ENCODE data around the gene CBX2.

Gene CBX2

DNA sequence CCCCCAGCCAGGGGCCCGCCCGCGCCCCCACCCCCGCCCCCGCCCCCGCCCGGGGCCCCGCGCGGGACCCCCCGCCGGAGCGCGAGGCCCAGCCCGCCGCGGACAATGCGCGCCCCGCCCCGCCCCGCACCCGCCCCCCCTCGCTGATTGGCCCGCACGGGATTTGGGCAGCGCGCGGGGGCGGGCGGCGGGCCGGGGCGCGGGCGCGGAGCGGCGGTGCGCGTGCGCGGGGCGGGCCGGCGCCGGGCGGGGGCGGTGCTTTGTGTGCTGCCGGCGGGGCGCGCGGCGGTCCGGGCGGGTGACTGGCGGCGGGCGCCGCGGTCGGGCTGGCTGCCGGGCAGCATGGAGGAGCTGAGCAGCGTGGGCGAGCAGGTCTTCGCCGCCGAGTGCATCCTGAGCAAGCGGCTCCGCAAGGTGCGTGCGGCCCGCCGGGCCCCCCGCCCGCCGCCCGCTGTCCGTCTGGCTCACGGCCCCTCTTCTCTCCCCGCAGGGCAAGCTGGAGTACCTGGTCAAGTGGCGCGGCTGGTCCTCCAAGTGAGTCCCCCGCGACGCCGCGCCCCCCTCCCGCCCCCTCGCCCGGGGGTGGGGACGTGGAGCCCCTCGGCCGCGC, at the start of gene CBX2:
TSS of gene CBX2 (plus strand) at position 255 of the 610 bp plus-strand sequence. CDS start at position 343, 88 bp downstream.
- peak; percentile 63 to 73 (median 72) for DNase-seq (ENCODE audit: low read depth in 3 of 3)

DNA sequence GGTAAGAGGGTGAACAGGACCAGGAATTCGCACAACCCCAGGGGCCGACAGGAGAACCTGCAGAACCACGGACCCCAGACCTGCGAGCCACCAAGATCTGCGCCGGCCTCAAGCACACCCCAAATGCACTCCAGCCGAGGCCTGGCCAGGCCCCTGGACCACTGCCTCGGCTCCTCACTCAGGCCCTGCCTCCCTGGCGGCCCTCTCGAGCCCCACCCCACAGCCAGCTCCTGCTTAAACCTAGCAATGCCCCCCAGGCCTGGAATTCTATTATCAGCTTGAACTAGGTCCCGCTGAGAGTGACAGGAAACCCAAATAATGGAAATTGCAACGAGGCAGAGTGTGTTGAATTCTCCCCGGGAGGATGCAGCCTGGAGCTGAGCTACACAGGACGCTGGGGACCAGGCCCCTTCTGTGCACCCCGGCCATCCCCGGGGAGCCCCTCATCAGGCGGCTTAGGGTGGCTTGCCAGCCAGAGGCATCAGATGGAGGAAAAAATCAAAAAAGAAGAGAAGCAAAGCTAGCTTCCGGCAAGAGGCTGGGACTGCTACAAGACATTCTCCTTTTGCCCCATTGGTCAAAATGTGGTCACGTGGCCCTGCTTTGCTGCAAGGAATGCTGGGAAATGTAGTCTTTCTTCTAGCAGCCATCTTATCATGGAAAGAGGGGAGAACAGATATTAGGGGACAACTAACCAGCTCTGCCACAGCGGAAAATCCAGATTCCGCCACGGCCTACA, 49.6 kb upstream of the CBX2 start:
- DNase-seq (ENCODE audit: low read depth in 3 of 3), result peak; percentile 53 to 70 (median 63)

DNA sequence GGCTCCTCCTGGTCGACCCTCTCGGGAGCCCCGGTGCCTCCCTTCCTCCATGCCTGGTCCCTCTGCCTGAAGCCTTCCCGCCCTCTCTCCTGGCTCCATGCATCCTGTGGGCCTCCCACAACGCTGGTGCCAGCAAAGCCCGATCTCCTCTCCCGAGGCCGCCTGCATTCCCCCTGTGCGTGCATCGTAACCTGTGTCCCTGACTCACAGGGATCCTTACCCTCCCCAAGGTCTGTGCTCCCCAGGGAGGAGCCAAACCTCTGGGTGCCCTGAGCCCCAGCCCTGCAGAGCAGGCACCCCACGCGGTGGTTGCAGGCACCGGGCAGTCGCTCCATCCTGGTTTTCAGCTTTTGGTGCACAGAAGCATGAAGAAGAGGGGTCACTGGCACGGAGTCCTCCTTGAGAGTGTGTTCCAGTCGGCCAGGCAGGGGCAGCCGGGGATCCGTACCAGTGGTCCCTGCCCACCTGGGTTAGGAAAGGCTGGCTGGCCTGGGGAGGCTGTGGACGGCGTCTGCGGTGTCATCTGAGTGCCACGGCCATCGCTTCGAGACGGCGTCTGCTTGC, 49.0 kb upstream of the CBX2 start:
- no peak for DNase-seq (ENCODE audit: low read depth in 3 of 3)

DNA sequence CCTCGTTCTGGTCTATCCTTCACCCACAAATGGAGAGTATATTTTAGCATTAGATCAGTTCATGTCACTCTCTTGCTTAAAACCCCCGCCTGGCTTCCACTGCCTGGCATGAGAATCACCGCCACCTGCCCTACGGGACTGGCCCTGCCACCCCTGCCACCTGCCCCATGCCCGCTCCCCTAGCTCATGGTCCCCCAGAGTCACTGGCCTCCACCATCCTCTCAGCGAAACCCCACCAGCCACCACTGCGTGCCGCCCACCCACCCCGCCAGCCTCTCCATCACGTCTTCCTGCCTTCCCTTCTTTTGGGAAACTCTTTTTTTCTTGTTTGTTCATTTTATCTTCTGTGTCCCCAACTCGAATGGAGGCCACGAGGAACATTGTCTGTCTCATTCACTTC, 48.2 kb upstream of the CBX2 start:
- DNase-seq (ENCODE audit: low read depth in 3 of 3), result no peak

DNA sequence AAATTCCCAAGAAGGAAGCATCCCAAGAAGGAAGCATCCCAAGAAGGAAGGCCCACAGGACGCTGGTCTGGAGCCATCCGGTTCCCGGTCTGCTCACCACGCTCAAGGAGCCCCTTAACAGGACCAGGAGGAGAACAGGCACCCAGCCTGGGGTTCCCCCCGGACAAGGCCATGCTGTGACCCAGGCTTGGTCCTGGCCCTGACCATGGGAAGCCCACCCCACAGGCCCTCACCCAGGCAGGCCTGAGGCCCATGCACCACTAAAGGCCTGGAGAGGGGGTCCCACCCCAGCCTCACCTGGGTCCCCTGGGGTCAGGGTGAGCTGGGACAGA, 47.5 kb upstream of the CBX2 start:
- no peak for DNase-seq (ENCODE audit: low read depth in 3 of 3)

DNA sequence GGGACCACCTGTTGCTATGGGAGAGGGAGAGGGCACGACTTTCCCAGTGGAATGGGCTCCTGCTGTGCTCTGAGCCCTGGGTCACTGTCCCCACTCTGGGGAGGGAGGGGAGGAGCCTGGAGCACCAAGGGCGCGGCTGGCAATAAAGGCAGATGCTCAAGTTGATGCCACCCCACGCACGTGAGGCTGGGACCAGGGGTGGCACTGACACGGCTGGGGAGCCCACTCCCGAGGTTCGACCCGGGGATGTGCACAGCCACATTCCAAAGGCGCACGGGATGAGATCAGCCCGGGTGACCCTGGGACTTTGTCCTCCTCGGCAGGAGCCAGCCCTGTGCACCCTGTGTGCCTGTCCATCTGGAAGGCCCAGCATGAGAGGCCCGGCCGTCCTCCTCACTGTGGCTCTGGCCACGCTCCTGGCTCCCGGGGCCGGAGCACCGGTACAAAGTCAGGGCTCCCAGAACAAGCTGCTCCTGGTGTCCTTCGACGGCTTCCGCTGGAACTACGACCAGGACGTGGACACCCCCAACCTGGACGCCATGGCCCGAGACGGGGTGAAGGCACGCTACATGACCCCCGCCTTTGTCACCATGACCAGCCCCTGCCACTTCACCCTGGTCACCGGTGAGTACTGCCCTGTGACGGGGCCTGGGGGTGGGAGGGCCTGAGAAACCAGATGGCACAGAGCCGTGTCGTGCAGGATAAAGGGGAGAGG, 47.0 kb upstream of the CBX2 start, which contains the start of gene ENPP7:
TSS of gene ENPP7 (plus strand) at position 175 of the 715 bp plus-strand sequence. CDS start at position 372, 197 bp downstream.
- no peak for DNase-seq (ENCODE audit: low read depth in 3 of 3)

DNA sequence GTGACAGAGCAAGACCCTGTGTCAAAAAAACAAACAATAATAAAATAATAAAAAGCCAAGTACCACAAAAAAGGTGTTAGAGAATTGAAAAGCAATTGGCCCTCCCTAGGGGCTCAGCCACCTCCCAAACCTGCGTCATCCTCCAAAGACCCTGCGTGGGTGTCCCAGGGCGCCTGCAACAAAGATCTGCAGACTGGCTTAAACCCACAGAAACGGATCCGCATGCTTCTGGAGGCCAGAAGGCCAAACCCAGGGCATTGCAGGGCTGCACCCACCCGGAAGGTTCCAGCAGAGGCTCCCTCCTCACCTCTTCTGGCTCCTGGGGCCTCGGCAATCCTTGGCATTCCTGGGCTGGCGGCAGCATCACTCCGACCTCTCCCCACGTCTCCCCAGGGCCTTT, 45.7 kb upstream of the CBX2 start:
- DNase-seq (ENCODE audit: low read depth in 3 of 3), result no peak

DNA sequence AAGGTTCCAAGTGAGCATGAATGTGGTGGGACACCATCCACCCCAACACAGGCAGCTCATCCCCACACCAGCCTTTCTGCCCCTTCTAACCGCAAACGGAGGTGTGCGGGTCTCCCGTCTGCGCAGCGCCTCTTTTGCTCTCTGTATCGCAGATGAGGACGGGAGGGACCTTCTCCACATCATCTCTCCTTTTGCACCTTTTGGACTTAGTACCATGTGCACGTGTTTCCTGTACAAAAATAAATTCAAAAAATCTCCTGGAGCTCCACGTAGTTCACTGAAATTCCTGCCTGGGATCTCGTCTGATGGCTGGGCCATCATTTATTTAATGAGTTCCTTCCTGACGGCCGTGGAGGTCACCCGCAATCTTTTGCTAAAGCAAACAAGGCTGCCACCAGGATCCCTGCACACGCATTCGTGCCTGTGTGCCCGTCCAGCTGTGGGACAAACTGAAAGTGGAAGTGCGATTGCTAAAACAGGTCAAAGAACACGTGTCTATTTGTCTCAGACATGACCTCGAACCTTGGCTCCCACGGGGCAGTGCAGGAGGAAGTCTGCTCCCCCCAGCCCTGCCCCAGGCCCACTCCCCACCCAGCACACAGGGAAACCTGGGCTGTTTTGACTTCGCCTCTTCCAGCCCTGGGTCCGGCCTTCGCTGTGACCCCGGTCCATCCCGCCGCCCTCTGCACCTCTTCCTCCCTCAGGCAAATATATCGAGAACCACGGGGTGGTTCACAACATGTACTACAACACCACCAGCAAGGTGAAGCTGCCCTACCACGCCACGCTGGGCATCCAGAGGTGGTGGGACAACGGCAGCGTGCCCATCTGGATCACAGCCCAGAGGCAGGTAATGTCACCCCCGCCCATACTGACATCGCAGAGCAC, 44.9 kb upstream of the CBX2 start:
- no peak for DNase-seq (ENCODE audit: low read depth in 3 of 3)

DNA sequence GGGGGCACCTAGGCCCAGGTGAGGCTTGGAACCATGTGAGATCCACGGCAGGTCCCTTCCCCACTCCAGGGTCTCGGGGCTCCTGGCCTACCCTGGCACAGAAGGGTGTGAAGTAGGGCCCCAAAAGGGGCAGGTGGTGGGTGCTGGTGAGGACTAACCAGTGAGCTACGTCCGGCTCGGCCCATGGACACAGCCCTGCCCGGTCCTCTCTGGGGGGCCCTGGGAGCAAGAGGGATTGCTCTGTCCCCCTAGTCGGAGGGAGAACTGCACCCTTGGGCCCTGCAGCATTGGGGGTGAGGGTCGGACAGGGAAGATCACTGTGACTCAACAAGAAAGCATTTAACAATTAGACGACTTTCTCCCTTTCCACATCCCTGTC, 44.3 kb upstream of the CBX2 start:
- no peak for DNase-seq (ENCODE audit: low read depth in 3 of 3)

DNA sequence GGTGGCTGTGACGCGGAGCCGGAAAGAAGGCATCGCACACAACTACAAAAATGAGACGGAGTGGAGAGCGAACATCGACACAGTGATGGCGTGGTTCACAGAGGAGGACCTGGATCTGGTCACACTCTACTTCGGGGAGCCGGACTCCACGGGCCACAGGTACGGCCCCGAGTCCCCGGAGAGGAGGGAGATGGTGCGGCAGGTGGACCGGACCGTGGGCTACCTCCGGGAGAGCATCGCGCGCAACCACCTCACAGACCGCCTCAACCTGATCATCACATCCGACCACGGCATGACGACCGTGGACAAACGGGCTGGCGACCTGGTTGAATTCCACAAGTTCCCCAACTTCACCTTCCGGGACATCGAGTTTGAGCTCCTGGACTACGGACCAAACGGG, 42.9 kb upstream of the CBX2 start:
- no peak for DNase-seq (ENCODE audit: low read depth in 3 of 3)

DNA sequence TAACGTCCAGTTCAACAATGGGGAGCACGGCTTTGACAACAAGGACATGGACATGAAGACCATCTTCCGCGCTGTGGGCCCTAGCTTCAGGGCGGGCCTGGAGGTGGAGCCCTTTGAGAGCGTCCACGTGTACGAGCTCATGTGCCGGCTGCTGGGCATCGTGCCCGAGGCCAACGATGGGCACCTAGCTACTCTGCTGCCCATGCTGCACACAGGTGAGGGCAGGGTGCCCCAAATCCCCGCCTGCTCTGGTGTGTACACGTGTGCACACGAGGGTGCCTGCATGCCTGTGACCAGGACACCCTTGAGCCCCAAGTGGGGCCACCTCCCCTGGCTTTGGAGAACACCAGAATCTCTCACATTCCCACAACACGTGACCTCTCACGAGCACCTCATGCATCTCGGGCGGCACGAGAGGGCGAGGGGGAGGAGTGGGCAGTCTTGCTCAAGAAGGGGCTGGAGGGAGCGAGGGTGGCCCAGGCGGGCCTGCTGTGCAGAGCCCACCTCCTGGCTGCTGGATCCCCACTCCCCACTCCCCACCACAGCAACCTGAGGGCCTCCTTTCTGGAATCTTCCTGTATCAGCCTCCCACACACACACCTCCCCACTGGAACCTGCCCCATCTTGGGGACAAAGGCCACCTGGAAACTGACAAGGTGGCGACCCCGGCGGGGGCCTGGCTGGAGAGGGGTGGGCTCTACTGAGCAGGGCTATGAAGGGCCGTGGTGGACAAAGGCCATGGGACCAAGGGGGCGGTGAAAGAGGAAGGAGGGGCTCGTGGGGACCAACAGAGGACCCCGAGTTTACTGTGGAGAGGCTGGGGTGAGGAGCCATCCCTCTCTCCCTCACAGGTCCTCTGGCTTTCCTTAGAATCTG, 40.7 kb upstream of the CBX2 start:
- DNase-seq (ENCODE audit: low read depth in 3 of 3), result no peak

DNA sequence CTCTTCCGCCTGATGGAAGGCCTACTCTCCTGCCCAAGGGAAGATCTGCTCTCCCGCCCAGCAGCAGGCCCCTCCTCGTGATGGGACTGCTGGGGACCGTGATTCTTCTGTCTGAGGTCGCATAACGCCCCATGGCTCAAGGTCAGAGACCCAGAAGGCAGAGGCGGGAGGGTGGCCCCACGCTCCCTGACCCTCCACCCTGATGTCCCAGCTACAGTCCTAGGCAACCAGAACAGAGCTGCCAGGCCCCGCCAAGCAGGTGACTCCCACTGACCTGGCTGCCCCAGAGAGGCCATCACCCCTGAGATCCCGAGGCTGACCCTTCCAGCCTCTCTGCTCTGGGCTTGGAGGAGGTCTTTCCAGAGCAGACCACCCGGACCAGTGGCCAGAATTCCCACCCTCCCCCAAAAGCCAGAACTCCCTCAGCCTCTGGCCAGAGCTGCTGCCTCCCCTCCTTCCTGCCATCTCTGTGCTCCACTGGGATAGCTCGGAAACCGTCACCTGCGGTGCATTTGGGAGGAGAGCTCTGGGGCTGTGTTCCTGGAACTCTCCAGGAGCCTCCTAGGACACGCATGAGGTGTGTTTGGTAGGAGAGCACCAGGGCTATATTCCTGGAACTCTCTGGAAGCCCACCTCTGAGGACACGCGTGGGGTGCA, 39.9 kb upstream of the CBX2 start:
- no peak for DNase-seq (ENCODE audit: low read depth in 3 of 3)

DNA sequence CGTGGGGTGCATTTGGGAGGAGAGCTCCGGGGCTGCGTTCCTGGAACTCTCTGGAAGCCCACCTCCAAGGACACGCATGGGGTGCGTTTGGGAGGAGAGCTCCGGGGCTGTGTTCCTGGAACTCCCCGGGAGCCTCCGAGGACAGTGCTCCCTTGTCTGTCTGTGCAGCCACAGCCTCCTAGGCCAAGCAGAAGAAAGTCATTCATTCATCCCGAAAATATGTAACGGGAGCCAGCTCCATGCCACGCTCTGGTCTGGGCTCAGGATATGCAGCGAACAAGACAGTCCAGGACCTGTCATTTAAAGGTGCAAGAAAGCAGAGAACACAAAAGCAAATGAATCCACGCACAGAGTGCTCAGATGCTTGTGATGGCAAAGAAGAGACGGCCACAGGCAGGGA, 39.3 kb upstream of the CBX2 start:
- no peak for DNase-seq (ENCODE audit: low read depth in 3 of 3)

DNA sequence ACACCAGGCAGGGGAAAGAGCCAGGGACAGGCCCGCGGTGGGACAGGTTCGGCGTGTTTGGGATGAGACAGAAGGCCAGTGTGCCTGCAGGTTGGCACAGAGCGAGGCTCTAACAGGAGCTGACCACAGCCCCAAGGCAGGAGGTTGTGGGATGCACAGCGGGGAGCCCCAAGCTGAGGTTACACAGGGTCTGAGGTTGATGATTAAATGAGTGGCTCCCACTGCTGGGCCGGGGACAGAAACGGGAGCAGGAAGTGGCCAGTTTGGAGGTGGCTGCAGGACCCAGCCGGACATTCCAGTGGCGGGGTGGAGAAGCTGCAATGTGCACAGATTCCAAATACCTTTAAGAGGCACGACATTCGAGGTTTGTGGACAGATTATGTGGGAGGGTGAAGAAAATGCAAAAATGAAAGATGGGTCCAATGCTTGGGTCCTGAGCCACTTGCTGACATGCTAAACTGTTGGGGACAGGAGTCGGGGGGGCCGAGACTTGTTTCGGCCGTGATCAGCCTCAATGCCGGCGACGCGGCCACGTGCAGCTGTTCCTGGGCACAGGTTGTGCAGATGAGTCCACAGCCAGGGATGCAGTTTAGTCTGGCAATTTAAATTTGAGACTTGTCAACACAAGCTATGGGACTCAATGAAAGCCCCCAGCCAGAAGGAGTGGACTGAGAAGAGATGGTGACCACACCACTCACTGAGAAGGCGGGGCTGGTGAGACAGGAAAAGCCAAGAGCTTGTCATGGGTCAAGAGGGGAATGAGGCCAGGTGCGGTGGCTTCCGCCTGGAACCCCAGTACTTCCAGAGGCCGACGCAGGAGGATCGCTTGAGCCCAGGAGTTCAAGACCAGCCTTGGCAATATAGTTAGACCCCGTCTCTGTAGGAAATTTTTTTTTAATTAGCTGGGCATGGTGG, 38.5 kb upstream of the CBX2 start:
- no peak for DNase-seq (ENCODE audit: low read depth in 3 of 3)

DNA sequence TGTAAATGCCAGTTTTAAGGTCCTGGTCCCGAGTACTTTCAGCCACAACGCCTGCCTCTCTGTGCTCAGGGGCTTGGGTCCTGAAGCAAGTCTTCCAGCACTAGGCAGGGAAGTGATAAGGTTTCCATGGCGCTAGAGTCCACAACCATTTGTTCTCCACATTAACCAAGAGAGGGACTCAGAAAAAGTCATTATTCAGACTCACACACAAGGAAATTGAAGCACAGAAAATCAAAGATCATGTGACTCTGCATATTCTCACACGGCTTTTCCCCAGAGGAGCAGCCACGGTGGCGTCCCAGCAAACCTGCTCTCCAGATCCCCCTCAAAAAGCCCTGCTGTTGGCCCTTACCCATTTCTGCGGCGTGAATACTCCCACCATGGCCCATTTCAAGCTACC, 37.5 kb upstream of the CBX2 start:
- DNase-seq (ENCODE audit: low read depth in 3 of 3), result no peak

DNA sequence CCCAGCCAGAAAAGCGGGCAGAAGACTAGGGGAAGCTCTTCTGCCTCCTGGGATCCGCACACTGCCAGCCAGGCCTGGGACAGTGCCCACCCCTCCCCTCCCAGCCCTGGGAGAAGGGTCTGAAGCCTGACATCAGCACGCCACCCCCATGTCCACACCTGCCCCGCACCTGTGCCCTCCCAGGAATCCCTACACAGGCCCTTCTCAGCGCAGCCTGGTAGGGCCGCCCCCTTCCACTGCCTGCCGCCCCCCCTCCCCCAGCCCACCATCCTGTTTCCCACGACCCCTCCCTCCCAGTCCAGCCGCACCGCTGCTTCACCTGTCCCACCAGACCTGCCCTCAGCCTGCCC, 36.6 kb upstream of the CBX2 start:
- no peak for DNase-seq (ENCODE audit: low read depth in 3 of 3)

DNA sequence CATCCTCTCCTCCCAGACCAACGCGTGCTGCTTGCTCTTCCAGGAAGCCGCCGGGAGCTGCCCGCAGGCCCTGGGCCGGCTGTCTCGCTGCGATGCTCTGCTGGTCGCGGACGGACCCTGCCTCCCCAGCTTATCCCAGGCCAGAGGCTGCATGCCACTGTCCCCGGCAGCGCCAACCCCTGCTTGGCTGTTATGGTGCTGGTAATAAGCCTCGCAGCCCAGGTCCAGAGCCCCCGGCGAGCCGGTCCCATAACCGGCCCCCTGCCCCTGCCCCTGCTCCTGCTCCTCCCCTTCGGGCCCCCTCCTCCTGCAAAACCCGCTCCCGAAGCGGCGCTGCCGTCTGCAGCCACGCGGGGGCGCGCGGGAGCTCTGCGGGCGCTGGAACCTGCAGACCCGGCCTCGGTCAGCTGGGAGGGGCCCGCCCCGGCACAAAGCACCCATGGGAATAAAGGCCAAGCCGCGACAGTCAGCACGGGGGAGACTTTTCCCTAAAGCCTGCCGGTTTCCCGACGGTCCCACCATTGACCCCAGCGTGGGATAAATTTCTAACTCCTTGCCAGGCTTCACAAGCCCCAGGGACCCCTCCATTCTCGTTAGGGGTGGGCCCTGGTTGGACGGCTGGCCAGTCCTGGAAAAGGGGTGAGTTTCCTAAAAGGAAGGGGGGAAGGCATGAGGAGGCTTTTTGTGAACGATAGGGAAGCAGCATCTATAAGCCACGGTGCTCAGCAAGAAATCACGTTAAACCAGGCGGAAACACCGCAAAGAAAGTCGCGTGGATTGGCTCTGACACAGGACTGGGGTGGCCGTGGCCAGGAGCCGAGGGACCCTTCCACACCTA, 36.0 kb upstream of the CBX2 start:
- peak; percentile 46 to 60 (median 55) for DNase-seq (ENCODE audit: low read depth in 3 of 3)

DNA sequence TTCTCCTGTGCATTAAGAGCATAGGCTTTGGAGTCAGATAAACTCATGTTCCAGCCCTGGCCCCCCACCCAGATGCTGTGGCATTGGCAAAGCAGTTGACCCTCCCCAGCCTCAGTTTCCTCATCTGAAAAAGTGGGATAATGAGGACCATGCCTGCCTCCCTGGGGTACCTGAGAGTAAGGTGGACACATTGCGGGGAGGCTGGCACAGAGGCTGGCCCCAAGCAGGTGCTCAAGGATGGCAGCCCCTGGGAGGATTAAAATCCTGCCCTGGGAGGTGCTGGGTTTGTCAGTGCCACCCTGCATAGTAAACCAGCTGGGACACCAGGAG, 35.4 kb upstream of the CBX2 start:
- no peak for DNase-seq (ENCODE audit: low read depth in 3 of 3)
